Stomach (tissue), 4 donors: ENCODE data around the gene TIGAR.

Source experiments
- POLR2A ChIP-seq, 4 donors: fragments of 450-650 bp; IDR thresholded peaks; one replicate each; pipeline ENCODE4 v1.6.1; 2016; ENCODE audit warnings: antibody characterized with exemption in 4 of 4, control low read depth in 2 of 4, mild to moderate bottlenecking in 1 of 4, moderate library complexity in 1 of 4
- TF ChIP-seq, protein P1 (sequence below), 7 experiments: fragments of 450-650 bp in 4 of 7; fragments of 200-600 bp in 3 of 7; sonication (generic) in 3 of 7; IDR thresholded peaks; one replicate each; pipeline ENCODE4 v1.5.1; 2016 to 2019; ENCODE audit warnings: antibody characterized with exemption in 7 of 7, control low read depth in 2 of 7, mild to moderate bottlenecking in 1 of 7

DNA sequence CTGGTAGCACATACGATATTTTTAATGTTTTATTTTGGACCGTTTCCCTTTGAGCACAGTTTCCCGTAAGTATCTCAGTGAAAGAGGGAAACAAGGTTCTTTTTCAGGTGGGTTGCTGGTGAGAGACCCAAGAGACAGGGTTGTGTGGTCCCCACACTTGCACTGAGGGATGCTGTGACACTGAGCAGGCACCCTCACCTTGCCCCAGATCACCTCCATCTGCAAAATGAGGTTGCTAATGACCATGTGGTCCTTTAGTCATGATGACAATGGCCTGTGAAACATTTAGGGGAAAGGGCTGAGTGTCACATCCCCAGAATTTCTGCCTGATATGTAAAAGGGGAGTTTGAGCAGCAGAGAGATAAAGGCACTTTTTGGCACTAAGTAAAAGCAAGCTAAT is 43.2 kb upstream of the TIGAR start:
- TF ChIP-seq, protein P1, sequence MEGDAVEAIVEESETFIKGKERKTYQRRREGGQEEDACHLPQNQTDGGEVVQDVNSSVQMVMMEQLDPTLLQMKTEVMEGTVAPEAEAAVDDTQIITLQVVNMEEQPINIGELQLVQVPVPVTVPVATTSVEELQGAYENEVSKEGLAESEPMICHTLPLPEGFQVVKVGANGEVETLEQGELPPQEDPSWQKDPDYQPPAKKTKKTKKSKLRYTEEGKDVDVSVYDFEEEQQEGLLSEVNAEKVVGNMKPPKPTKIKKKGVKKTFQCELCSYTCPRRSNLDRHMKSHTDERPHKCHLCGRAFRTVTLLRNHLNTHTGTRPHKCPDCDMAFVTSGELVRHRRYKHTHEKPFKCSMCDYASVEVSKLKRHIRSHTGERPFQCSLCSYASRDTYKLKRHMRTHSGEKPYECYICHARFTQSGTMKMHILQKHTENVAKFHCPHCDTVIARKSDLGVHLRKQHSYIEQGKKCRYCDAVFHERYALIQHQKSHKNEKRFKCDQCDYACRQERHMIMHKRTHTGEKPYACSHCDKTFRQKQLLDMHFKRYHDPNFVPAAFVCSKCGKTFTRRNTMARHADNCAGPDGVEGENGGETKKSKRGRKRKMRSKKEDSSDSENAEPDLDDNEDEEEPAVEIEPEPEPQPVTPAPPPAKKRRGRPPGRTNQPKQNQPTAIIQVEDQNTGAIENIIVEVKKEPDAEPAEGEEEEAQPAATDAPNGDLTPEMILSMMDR (IDR thresholded peaks at IDR 0.05): no peak
- TF ChIP-seq POLR2A (IDR thresholded peaks at IDR 0.05): no peak
